HFF-Myc (cell line): ENCODE results near the gene EML1.

ENCODE experiments used
- DNase-seq: peaks from one replicate; pipeline ENCODE4 v3.0.0-alpha.2; 2011; ENCODE audit warnings: low read depth; ENCODE audit errors: extremely low read depth
- H3K4me3 ChIP-seq: replicated peaks from 2 replicates; pipeline ENCODE4 v1.5.1; 2011; ENCODE audit warnings: low read depth, mild to moderate bottlenecking, control low read depth, low read length
- TF ChIP-seq, protein P1 (sequence below): IDR thresholded peaks from 2 replicates; pipeline ENCODE4 v1.5.1; 2012; ENCODE audit warnings: mild to moderate bottlenecking, low read depth, low read length, control low read depth; ENCODE audit errors: missing control alignments

Gene EML1

GRCh38 chr14:99907761-99908652 is 114.8 kb downstream of the EML1 start:
- DNase-seq: no peak
- no peak overlapping the region for H3K4me3 ChIP-seq
- TF ChIP-seq, protein P1, sequence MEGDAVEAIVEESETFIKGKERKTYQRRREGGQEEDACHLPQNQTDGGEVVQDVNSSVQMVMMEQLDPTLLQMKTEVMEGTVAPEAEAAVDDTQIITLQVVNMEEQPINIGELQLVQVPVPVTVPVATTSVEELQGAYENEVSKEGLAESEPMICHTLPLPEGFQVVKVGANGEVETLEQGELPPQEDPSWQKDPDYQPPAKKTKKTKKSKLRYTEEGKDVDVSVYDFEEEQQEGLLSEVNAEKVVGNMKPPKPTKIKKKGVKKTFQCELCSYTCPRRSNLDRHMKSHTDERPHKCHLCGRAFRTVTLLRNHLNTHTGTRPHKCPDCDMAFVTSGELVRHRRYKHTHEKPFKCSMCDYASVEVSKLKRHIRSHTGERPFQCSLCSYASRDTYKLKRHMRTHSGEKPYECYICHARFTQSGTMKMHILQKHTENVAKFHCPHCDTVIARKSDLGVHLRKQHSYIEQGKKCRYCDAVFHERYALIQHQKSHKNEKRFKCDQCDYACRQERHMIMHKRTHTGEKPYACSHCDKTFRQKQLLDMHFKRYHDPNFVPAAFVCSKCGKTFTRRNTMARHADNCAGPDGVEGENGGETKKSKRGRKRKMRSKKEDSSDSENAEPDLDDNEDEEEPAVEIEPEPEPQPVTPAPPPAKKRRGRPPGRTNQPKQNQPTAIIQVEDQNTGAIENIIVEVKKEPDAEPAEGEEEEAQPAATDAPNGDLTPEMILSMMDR: no peak

DNA sequence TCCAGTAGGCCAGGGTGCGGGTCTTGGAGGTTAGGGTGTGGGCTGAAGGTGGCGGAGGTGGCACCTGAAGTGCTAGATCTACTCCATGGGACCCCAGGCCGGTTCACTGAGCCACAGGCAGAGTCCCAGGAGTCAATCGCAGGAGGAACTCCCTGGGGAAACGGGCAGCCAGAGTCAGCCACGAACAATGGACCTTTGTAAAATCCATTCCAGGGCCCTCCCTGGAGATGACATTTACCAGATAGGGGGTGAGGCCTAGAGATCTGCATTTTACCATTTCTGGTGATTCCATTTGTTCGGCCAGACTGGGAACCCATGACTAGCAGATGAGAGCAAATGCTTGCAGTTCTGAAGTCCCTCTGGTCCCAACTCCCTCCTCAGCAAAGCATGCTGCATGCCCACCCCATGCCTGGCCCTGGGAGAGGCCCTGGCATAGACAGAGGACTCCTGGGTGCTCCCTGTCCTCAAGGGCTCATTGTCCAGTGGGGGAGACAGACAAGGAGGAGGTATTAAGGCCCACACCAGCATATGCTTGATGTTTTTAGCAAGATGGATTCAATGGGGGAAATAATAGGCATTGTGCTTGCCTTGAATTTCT is 115.5 kb downstream of the EML1 start:
- TF ChIP-seq, protein P1: no peak
- no peak for DNase-seq

GRCh38 chr14:99909513-99910064 is 116.4 kb downstream of the EML1 start:
- H3K4me3 ChIP-seq: no peak overlapping the region
- TF ChIP-seq, protein P1: no peak
- DNase-seq: no peak

More for the DNA sequence above, 115.5 kb downstream of the EML1 start:
- H3K4me3 ChIP-seq: no peak overlapping the region

DNA sequence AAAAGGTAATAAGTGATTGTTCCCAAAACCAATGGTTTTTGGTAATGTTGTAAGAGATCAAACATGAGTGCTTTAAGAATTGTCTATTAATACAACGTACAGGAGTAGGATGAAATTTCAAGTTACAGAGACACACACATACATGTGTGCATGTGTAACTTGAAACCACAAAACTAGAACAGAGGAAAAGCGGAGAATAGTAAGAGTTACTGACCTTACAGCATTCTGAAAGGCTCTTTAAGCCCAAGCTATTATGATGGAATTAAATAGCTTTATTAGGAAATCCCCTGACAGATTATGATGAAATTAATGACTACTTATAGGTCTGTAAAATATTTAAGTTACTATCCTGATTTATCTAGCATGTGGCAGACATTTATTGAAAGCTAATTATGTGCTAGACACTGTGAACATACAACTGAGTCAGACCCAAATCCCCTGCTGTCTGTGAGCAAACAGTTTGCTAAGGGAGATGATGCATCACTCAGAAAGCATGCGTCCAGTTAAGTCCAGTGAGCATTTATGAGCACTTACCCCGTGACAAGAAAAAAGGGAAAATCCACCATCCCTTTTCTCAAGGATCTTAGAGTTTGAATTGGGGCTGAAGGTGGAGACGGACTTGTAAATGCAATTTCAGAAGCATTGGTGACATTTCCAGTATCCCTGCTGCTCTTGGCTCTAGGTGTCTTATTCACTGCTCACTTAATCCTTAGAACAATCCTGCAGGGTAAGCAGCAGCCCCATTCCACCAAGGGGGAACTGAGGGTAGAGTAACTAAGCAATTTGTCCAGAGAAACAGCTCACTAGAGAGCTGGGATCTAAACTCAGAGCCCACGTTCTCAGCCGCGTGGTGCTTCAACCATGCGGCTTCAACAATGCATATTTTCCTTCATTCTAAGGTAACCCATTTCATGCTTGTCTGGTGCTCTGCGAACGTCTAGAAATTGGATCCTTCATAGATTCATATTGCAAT is 117.4 kb downstream of the EML1 start:
- TF ChIP-seq, protein P1: no peak
- DNase-seq: peak; percentile 56
- no peak overlapping the region for H3K4me3 ChIP-seq

DNA sequence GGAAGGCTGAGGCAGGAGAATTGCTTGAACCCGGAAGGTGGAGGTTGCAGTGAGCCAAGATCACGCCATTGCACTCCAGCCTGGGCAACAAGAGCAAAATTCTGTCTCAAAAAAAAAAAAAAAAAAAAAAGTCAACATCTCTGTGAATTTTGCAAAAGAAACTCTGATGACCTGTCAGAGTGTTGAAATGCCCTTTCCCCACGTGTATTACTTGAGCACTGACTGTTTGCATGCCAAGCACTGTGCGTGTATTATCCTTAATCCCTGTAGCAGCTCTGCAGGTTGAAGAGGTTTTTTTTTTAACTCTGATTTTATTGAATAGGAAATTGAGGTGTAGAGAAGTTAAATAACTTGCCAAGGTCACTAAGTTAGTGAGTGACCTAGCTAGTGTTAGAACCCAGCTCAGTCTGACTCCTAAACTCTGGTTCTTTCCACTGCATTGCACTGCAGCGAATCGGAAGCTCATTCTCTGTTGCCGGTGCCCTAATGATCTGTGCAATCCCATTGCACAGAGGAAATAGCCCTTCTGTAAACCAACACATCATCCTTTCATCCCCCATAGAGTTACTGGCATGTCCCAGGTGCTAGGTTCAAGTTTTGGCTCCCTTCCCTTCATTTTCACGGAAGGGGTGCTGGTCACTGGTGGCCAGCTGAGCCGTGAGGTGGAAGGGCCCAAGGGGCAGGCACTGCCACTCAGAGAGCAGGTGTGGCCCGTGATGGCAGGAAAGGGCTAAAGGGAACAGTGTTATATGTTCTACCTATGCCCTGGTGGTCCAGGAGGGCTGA is 122.3 kb downstream of the EML1 start:
- no peak for DNase-seq
- H3K4me3 ChIP-seq: no peak overlapping the region
- TF ChIP-seq, protein P1: no peak

DNA sequence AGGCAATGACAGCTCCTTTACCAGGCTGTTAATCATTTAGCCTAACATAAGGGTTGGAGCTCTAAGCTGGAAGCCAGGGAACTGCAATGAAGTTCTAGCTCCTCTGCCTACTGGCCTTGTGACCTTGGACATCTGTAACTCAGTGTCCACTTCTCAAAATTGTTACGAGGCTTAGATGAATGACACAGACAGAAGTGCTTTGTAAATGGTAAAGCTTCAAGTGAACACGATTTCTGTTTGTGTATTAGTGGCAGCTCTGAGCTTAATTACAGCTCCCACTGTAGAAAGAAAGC is 122.8 kb downstream of the EML1 start:
- DNase-seq: no peak
- no peak overlapping the region for H3K4me3 ChIP-seq
- TF ChIP-seq, protein P1: no peak
